ENCODE measurements around the gene LTK.

LTK gene

DNA sequence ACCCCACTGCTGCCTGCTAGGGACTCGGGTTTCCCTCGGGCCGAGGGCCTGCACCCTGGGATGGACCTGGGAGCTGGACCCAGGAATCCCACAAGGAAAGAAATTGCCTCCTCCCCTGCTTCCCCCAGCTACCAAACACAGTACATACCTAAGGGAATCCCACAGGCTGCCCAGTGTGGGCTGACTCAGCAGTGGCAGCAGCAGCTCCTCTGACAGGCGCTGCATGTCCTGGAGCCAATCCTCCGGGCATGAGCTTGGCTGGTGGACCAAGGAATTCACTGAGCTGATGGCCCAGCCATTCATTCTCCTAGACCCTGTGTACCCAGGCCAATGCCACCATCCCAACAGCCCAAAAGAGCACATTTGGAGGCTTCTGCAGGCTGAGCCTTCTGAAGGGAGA is 9.5 kb upstream of the LTK start:
- no peak for DNase-seq

- DNase-seq: no peak
These were observed 8.0 kb upstream of the LTK start for GRCh38 chr15:41521614-41522013.

DNA sequence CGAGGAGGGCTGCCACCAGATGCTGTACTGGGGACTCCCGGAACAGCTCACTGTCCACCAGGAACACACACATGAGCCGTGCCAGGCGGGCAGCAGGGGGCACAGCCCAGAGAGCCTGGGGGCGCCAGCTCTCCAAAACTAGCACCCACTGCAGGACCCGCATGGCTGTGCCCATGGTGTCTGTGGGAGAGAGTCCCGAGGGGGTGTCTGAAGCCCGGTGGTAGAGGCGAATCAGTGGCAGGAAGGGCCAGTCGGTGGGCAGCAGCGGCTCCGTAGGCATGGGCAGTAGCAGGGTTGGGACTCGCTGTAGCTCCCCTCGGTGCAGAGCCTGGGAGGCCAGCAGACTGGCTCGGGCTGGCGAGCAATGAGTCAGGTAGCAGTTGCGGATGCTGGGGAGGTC is 7.0 kb upstream of the LTK start:
- DNase-seq: no peak

DNA sequence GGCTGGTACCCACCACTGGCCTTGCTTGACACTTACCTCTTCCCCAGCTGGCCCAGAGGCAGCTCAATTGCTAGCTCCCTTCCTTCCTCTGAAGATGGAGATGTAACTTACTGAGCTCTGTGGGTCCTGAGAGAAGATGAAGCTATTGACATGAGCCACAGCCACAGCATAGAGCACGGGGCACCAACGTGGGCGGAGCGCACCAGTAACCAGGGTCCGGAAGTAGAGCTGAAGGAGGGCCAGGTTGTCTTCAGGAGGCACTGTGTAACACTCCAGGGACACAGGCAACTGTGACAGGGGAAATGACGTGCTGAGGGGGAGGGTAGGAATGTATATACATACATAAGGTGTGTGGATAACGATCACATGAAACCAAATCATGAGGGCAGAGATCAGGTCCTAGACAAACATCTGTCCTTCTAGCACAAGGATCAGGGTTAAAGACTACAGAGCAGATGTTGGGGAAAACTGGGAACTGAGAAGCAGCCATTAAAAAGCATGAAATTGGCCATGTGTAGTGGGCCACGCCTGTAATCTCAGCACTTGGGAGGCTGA is 4.3 kb upstream of the LTK start:
- no peak for DNase-seq

GRCh38 chr15:41512940-41513505 is 604 bp downstream of the LTK start:
- DNase-seq: no peak

GRCh38 chr15:41512512-41512939 is 1.1 kb downstream of the LTK start:
- no peak for DNase-seq

DNA sequence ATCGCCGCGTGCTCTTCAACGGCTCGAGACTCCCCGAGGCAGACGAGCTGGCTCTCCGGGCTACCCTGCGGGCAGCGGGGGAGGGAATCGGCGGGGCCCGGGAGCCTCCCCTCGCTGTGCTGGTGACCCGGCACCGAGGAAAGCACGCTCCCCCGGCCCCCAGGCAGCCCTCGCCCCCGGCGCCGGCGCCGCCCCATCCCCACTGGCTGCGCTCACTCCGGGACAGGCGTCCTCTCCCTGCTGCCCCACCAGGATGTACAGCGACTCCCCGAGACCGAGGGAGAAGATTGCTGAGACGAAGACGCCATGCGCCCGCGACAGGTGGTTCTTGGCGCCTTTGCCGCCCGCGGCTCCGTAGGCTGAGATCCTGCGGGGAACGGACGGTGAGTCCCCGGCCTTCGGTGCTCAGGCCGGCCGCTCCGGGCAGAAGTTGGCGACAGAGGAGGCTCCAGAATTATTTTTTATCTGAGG is 1.7 kb downstream of the LTK start:
- no peak for DNase-seq

DNA sequence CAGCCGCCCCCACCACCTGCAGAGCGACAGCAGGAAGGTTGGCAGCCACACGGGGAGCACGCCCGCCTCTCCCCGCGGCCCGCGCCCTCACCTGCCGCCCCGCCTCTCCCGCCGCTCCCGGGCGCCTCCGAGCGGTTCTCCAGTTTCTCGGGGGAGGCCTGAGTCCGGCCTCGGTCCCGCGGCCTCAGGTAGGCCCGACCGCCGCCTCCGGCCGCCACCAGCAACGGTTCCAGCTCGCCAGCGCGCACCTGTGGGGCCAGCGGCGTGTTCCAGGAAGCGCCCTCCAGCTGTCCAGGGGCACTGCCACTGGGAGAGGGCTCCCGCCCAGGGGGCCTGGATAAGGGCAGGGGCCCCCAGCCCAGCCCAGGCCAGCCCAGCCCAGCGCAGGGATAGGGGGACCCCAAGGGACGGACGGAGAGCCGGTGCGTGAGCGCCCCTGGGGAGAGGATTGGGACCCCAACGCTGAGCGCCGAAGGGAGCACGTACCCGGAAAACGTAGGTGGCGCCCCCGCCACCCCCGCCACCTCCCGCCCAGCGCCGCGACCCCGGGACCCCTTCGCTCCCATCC is 2.2 kb downstream of the LTK start:
- DNase-seq: no peak

DNA sequence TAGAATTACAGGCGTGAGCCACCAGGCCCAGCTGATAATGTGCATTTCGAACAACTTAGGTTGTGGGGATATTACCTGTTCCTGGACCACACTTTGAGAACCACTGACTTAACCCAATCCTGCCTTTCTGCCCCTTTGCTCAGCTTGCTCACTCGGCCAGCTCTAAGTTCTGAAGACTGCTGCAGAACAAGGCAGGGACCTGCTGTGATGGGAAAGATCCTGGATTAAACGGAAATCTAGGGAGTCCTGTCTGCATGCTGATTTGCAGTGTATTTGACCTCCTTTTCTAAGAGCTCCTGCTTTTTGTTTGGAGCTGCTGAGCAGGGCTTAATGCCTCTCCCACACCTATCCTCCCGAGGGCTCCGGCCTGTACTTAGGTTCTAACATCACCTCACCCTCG is 2.9 kb downstream of the LTK start:
- DNase-seq: no peak

DNA sequence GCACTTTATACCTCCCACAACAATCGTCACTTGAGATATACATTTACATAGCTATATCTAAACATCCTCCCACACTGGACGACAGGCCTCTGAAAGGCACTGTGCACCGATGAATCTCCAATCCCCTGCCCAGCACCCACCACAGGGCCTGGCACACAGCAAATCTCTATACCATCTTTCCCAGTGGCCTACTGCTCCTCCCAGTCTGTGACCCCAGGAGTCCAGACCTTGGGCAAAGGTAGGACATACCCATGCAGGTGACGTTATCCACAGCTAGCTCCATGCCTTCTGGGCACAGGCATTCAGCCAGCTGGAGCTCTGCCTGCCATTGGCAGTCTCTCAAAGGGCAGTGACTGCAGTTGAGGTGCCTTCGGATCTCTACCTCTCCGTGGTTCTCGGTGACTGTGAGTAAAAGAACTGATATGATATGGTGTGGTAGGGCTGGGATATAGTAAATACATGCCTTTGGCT is 5.8 kb downstream of the LTK start:
- DNase-seq: no peak

DNA sequence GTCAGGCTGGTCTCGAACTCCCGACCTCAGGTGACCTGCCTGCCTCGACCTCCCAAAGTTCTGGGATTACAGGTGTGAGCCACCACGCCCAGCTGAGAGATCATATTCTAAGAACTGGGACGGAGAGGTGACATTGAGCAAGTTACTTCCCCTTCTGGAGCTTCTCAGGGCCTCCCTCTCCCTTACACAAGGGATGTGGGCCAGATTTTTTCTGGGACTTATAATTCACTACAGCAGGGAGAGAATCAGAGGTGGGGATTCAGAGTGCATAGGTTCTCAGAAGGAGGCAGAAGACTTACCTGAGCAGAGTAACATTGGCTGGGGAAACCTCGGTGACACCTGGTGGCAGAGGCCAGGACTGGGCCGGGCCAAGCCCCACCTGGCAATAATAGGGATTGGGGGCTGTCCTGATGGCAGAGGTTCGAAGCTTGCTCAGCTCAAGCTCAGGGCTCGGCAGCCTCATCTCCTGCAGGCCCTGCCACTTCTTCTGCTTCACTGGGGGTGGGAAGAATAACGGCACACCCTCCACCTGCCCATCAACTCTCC is 6.8 kb downstream of the LTK start:
- no peak for DNase-seq

DNA sequence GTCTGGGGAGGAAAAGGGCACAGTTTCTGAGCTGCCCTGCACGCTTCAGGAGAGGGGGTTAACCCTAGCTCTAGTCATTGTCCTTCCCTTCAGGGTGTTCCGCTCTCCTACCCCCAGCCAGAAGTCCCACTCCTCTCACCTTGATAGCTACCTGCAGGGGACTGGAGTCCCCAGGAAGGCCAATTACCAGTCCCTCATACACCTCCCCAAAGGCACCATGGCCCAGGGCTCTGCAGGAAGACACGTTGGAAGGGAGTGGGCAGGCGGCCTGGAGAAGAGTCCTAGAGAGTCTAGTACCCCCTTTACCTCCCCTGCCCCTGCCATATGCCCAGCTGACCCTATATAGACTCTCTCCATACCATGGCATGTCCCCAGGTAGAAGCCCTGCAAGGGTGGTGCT is 7.9 kb downstream of the LTK start:
- no peak for DNase-seq

DNA sequence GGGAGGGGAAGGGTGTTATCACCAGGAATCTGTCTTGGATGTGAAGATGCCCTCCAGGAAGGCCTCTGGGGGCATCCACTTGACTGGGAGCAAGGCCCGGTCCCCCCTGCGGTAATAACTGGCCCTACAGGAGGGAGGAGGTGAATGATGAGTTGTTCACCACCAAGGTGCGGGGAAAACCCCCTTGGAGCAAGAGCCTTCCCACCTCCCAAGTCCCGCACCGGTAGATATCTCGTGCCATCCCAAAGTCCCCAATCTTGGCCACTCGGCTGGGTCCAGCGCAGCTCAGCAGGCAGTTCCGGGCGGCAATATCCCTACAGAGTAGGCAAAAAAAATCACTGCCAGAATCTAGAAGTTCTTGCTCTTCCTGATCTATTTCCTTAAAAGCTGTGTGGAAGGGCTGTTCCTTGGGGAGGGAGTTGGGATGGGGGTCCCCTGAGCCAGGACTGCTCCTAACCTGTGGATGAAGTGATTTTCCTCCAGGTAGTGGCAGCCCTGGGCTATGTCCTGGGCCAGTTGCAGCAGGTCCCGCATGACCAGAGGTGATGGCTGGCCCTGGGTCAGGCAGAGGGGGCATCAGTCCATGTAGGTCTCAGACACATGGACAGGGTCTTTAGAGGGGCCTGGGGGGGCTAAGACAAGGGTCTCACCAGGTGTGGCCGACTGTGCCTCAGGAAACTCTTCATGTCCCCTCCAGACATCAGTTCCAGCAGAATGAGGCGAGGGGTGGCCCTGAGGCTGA is 8.7 kb downstream of the LTK start:
- DNase-seq: no peak

DNA sequence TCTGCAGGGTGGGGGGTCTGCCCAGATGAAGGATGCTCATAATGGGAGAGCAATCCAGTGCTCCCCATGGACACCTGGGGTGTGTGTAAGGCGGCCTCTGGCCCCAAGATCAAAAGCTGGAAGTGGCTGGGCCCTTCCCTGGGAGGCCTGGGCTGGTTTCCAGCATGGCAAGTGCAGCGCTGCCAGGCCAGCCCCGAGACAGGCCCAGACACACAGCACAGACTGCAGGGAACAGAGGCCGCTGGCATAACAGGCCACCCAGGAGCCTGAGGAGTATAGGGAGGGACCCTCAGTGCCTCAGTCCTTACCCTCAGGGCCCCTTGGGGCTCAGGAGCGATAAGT is 10.0 kb downstream of the LTK start:
- DNase-seq: no peak

DNA sequence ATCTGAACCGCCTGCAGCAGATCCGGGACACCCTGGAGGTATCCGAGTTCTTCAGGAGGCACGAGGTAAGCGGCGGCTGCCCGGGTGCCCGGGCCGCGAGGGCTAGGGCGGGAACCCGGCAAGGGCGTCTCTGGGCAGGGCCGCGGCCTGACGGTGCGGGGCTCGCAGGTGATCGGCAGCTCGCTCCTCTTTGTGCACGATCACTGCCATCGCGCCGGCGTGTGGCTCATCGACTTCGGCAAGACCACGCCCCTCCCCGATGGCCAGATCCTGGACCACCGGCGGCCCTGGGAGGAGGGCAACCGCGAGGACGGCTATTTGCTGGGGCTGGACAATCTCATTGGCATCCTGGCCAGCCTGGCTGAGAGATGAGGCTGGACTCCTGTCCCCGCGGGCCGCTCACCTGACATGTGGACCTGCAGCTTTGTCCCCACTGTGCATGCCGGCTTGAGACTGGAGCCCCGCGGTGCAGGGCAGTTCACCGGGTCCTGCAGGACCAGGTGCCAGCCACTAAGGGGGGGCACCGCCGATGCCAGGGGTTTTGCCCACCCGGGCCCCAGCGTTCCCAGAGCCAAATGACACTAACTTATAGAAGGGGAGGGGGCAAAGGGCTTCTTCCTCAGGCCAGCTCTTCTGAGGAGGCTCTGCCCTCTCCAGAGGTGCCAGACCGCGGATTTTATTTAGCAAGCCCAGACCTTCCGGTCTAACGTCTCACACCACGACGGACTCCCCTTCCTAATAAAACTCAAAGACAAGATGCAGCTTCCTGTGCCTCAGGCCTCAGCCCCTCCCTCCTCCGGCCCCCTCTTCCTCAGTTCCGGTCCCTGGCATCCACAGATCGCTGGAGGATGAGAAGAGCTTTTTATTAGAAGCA is 10.6 kb downstream of the LTK start:
- no peak for DNase-seq

DNA sequence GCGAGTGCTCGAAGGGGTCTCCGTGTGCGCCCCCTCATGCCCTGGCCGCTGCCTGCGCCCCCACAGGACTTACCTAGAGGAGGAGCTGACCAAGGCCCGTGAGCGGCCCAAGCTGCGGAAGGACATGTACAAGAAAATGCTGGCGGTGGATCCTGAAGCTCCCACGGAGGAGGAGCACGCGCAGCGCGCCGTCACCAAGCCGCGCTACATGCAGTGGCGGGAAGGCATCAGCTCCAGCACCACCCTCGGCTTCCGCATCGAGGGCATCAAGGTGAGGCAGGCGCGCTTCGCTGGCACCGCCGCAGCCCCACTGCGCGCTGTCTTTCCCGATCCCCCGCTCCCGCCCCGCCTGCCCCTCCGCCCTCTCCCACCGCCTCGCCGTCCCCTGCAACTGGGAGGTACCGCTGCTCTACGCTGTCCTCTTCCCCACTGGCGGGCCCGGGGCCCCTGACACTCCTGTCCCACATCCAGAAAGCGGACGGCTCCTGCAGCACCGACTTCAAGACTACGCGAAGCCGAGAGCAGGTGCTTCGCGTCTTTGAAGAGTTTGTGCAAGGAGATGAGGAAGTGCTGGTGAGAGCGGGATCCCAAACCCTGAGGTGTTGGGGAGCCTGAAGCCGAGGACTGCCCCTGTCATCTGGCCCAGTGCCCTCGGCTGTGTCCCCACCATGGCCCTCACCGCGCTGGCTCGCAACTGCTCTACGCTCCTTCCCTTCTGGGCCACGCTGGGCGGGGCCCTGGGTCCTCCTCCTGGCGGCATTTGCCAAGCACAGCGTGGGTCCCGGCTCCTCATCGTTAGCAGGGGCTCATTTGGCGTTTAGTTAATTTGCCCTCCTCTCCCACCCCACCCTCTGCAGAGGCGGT is 11.5 kb downstream of the LTK start:
- DNase-seq: no peak

GRCh38 chr15:41501191-41501917 is 12.3 kb downstream of the LTK start:
- no peak for DNase-seq

- DNase-seq: no peak
These were observed 14.3 kb downstream of the LTK start for GRCh38 chr15:41499109-41499851.

GRCh38 chr15:41498657-41499056 is 15.0 kb downstream of the LTK start:
- DNase-seq: no peak

Data from midbrain (tissue), 1 donor.